GM19193 (cell line): Measurements from ENCODE around the gene PEX5L.

ENCODE experiments used
- POLR2A ChIP-seq: IDR thresholded peaks from 4 replicates; pipeline ENCODE4 v1.6.1; 2011; ENCODE audit not compliant: insufficient read depth, insufficient read length; ENCODE audit errors: extremely low read depth

PEX5L gene

DNA sequence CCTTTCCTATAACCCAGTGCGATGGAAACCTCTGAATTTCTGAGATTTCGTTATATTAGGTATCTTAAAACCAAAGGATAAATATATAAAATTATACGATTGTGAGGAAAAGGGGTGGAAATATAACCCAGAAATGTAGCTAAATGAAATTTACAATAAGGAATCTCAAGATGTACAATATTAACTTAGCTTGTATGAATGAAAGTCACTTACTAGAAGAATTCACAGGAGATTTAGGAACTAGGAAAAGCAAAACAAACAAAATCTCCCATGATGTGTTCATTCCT, 224.7 kb downstream of the PEX5L start:
- no peak for TF ChIP-seq POLR2A

DNA sequence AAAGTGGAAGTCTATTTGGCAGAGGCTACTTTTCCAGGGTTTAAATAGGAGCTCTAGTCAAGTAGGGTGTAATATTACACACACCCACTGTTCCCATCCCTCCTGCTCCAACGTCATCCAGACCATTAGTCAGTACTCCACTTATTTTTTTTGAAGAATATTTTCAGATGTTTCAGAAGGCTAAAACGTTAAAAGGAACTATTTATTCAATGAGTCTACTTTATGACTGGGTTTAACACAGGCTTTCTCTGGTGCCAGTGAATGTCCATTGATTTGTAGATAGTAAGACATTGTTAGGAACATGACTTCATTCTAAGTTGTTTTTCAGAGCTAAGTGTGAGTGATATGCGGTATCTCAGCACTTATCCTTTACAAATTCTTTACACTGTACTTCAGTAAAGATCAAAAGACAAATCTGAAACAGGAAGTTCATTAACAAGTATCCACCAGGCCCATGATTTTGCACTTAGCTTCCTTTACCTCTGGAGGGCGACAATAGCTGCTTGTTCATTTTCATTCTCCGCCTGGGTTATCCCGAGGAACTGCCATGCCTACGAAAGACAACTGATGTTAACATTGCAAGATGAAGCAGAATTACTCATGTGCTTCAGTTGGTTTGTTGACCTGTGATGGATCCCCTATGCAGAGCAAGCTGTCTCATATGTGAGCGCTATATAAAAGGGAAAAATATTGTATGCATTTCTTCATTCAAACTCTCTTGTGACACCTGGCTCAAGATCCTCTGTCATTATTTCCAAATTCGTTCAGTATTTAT, 225.2 kb downstream of the PEX5L start:
- no peak for TF ChIP-seq POLR2A

DNA sequence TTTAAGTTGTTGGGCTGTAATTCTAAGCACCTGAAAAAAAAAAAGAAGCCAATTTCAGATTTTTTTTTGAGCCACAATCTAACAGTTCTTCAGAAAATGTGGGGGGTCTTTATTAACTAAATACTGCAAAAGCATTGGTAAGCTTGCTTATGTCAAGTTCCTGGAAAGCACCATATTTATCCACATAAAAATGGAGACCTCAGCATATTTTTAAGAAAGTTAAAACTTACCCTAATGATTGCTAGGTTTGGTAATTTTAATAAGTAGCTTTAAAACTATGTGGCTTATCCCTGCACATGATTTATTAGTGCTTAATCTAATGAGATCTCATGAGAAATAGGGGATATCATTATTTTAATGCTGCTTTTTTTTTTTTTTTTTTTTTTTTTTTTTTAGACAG, 227.1 kb downstream of the PEX5L start:
- TF ChIP-seq POLR2A: no peak

DNA sequence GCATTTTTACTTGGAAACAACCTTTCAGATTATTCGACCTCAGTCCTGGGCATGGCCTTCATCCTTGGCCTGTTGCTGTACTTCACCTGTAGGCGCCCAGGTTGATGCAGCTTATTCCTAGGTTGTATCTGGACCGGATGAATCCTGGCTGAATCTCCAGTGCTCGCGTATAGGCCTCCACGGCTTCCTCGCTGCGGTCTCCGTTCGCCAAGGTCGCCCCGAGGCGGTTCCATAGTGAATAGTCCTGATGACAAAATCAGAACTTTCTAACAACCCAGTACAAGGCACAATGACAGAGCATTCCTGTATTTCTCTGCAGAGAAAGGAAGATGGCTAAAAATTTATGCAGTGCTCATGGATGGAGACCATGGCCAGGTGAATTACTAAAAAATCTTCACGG, 229.1 kb downstream of the PEX5L start:
- no peak for TF ChIP-seq POLR2A

DNA sequence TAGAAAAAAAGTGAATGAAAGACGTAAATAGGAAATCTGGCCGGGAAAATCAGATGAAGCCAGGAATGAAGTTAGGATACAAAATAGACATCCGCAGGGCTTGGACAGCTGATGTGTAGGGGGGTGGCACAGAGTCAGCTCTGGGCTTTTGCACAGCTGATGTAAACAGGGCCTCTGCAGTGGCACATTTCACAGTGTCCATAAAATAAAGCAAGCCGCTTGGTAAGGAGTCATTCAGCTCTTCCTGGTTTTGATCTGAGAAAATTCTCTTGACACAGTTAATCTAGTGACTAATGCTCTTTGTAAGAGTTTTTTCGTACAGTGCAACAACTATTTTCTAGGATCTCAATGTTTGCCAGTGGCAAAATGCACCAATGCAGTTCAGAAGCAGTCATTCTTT, 230.6 kb downstream of the PEX5L start:
- TF ChIP-seq POLR2A: no peak

DNA sequence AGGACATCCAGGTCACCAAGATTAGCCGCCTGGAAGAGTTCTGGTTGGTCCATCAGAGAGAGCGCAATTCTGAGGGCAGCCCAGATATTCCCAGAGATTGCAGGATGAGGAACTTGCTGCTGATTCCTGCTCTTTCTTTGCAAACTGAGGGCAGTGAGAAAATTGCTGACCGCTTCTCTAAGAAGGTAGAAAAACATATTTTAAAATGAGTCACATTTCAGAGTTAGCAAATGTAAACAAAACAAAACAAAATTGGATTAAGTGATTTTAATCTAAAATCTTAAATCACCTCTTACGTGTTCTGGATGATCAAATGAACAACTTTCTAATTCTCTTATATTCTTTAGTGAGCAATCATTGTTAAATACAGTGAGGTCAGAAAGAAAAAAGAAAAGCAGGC, 234.9 kb downstream of the PEX5L start:
- TF ChIP-seq POLR2A: no peak

DNA sequence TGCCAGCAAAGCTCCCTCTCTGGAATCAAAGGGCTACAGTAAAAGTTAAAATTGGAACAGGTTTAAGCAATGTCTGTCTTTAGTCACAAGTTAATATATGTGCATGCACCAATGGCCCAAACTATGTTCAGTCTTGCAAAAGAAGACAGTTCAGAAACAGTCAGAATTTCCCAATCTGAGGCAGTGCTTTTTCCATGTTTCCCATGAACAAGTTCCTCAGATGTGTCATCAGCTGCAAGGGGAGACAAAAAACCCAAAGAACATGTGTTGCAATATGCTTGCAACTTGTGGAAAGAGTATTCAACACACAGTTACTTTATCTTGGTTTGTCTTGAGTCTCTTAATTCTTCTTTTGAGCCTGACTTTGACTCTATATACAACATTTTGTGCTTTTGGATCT, 235.5 kb downstream of the PEX5L start:
- TF ChIP-seq POLR2A: no peak

DNA sequence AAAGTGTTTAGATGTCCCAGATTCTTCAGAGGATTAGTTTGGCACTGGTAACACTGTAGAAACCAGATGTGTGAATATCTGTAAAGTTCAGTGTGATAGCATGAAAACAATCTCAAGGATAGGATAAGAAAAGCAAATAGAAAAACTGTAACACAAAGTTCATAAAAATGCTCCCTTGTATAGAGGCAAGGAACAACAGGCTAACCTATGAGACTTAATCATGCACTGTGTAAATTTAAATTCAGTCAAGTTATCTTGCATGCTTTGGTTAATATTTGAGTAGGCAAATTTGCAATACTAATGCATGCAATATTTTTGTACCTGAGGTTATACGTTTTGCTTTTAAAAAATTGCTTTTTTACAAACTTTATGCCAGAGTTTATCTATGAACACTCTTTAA, 239.5 kb downstream of the PEX5L start:
- no peak for TF ChIP-seq POLR2A

DNA sequence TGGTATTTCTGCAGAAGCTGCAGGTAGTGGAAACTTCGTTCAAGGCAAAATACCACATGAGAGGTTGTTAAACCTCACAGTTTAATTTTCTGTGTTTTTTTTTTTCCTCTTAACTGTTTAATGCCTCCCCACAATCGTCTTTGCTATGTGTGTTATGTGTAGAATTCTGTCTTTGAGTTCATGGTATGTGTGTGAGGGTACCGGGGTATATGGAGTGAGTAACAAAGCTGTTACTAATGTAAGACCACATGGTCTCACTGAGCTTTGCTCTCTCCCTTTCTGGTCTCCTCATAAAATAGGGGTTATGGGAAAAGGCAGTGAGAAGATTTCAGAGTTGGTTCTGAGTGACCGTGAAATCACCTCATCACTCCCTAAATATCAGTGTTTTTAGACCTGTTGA, 240.3 kb downstream of the PEX5L start:
- no peak for TF ChIP-seq POLR2A

DNA sequence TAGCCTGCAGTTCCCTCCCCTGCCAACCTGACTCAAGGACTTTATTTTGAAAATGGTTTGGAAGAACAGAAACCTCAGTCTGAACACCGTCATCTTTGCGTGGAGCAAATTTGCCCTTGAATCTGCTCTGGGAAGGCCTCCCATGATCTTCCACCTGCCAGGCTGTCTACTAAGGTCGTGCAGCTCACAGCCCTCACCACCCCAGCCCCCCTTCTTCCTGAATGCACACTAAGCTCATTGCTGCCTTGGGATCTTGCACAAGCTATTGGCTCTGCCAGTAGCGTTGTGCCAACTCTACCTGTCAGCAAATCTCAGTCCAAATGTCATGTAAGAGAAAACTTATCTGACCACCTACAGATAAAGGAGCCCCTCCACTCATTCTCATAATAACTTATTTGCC, 242.4 kb downstream of the PEX5L start:
- no peak for TF ChIP-seq POLR2A

DNA sequence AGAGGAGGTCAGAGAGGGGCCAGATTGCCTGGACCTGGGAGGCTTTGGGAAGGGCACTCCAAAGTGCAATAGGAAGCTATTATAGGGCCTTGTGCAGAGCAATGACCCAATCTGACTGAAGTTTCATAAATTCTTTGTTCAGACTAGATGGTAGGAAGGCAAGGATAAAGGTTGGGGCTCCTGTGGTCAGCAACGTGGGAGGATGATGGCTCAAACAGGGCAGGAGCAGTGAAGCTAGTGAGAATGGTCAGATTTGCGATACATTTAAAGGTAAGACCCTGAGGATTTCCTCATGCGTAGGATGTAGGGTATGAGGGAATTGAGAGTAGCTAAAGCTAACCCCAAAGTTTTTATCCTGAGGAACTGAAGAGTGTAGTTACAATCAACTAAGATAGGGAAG, 244.9 kb downstream of the PEX5L start:
- TF ChIP-seq POLR2A: no peak

DNA sequence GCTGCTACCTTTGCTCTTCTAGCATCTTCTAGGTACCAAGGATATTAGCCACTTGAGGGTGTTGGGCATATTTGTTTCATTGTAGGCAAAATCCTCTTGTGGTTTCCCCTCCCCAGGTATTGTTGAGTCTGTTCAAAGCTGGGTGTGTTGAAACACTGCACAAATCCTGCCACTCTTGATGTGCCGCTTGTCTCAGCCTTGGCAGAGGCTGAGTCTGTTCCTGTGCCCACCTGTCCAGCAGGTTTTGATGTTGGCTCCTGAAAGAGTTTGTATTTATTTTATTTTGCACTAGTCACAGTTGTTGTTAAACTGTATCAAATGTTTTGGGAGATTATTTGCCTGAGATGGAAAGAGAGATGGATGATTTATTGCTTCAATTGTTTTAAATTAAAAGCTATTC, 247.7 kb downstream of the PEX5L start:
- no peak for TF ChIP-seq POLR2A

DNA sequence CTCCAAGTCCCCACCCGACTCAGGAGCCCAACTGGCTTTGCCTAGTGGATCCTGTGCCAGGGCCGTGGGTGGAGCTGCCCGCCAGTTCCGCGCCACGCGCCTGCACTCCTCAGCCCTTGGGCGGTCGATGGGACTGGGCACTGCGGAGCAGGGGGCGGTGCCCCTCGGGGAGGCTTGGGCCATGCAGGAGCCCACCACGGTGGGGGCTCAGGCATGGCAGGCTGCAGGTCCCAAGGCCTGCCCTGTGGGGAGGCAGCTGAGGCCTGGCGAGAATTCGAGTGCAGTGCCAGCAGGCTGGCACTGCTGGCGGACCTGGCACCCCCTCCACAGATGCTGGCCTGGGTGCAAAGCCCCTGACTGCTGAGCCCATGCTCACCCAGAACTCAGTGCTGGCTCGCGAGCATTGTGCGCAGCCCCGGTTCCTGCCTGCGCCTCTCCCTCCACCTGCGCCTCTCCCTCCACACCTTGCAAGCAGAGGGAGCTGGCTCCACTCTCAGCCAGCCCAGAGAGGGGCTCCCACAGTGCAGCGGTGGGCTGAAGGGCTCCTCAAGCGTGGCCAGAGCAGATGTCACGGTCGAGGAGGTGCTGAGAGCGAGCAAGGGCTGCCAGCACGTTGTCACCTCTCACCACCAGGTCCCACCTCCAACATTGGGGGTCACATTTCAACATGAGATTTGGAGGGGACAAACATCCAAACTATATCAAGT, 261.2 kb downstream of the PEX5L start:
- TF ChIP-seq POLR2A: no peak

DNA sequence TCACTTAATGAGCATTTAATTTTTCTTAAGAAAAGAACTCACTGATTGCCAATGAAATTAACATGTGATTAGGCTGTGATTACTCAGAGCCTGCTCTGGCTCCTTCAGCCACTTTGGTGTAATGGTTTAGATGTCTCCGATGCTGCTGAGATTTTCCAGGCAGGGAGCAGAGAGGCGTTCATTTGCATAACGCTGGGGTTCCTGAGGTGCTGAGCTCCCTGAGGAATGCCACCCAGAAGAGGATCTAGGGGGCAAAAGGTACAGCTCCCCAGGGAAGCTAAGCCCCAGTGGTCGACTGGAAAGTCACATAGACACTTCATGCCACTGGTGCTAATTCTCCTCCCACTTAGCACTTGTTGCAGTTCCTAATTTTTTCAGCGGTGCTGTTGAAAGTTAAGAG, 264.4 kb downstream of the PEX5L start:
- TF ChIP-seq POLR2A: no peak

DNA sequence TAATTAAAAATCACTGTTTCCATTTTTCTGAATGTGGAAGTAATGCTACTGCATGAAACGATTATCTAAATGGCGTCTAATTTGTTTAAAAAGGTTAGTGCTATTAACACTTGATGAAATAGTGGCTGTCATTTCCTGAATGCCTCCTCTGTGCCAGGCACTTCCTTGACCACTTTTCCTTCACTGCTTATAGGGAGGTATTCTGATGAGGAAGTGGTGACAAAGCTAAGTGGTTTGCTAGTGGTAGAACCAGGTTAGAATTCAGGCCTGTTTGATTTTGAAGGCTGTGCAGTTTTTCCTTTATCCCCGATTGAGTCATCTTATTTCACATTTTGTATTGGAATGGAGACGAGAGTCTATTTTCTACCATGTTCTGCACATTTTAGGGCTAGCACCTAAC, 264.9 kb downstream of the PEX5L start:
- no peak for TF ChIP-seq POLR2A

DNA sequence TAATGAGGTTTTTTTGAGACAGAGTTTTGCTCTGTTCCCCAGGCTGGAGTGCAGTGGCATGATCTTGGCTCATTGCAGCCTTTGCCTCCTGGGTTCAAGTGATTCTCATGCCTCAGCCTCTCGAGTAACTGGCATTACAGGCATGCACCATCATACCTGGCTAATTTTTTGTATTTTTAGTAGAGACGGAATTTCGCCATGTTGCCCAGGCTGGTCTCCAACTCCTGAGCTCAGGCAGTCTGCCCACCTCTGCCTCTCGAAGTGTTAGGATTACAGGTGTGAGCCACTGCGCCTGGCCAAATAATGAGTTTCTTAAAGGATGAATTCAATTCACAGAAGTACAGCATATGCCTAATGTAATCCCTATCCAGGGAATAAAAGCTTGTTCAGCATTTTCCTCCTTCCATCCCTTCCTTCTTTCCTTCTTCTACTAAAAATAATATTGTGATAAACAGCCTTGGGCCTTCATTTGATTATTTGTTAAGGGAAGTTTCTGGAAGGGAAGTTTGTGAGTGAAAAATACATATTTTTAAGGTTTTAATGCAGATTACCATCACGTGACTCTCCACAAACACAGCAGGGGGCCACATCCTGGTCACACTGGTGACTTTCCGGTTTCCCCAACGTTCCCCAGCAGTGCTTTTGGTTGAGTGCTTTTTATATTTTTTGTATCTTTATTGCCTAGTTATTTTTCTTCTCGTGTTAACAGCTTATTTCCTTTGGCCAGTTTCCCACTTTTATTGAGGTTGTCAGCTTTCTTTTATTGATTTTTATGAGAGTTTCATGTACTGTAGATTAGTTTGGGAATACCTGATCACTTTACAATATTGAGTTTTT, 267.1 kb downstream of the PEX5L start:
- TF ChIP-seq POLR2A: no peak
